HG03060 (cell line): ENCODE results near the gene RNF223.
"Not testable (repeated sequence)": the region's sequence is repeated elsewhere in the genome, so short reads cannot be mapped to it uniquely, and the experiment has no call there.

ENCODE experiments used
- ATAC-seq: cut with Tn5 transposase; IDR thresholded peaks from one replicate; pipeline ENCODE4 v1.9.1; 2021; ENCODE audit warnings: low read depth, moderate number of reproducible peaks; ENCODE audit not compliant: unreplicated experiment

The RNF223 gene

GRCh38 chr1:1033009-1033587, 41.0 kb downstream of the RNF223 start:
- ATAC-seq, result peak; percentile 77

GRCh38 chr1:1032424-1032823, 41.7 kb downstream of the RNF223 start:
- ATAC-seq, result no peak

- ATAC-seq, result no peak
Observed at GRCh38 chr1:1031659-1032235, 42.4 kb downstream of the RNF223 start.

GRCh38 chr1:1030867-1031658, 43.0 kb downstream of the RNF223 start:
- ATAC-seq, result not testable (repeated sequence)

- no peak for ATAC-seq
Observed at GRCh38 chr1:1027791-1028190, 46.3 kb downstream of the RNF223 start.

GRCh38 chr1:1026599-1027413, 47.3 kb downstream of the RNF223 start:
- no peak for ATAC-seq

GRCh38 chr1:1025730-1026129, 48.4 kb downstream of the RNF223 start:
- no peak for ATAC-seq

- no peak for ATAC-seq
Observed at GRCh38 chr1:1024771-1025699, 49.1 kb downstream of the RNF223 start.

GRCh38 chr1:1024149-1024770, 49.8 kb downstream of the RNF223 start:
- ATAC-seq, result no peak

- ATAC-seq, result no peak
Observed at GRCh38 chr1:1023700-1024099, 50.4 kb downstream of the RNF223 start.

- no peak for ATAC-seq
Observed at GRCh38 chr1:1022302-1023009, 51.6 kb downstream of the RNF223 start.

GRCh38 chr1:1021920-1022259, 52.2 kb downstream of the RNF223 start:
- no peak for ATAC-seq

- ATAC-seq, result no peak
Observed at GRCh38 chr1:1021010-1021919, 52.8 kb downstream of the RNF223 start.
